Measurements from ENCODE around the gene OR6T1.

DNA sequence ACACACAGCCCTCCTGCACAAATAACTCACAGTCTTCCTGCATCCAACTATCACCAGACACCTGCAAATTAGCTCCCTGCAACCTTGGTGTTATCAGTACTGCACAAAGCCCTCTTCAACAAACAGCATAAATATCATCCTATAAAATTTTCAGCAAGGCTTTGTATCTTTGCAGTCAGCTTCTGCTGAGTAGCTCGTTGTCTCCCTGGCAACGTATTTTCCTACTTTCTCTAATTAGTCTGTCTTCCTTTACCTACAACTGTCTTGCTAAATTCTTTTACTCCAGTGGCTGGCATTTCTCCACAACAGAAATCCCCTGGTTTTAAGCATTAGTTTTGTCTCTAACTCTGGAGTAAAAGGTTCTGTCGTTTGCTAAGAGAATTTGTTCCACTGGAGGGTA, 37.8 kb downstream of the OR6T1 start:
- TF ChIP-seq POLR2A (IDR thresholded peaks at IDR 0.05; ENCODE audit: low read length), result no peak
- TF ChIP-seq GATA1 (IDR thresholded peaks at IDR 0.05; ENCODE audit: low read depth, low read length), result no peak
